ENCODE measurements around the gene KRTAP5-6.
"Not testable (repeated sequence)": the region's sequence is repeated elsewhere in the genome, so short reads cannot be mapped to it uniquely, and the experiment has no call there.

KRTAP5-6 gene

GRCh38 chr11:1661454-1662269 lies 35.3 kb upstream of the KRTAP5-6 start:
- DNase-seq = not testable (repeated sequence)

GRCh38 chr11:1662699-1663283 lies 34.2 kb upstream of the KRTAP5-6 start:
- not testable (repeated sequence) for DNase-seq

- DNase-seq = no peak
These were observed 31.7 kb upstream of the KRTAP5-6 start for GRCh38 chr11:1665313-1665712.

GRCh38 chr11:1667121-1667850 lies 29.7 kb upstream of the KRTAP5-6 start:
- DNase-seq = no peak

GRCh38 chr11:1667906-1668305 lies 29.1 kb upstream of the KRTAP5-6 start:
- no peak for DNase-seq

- DNase-seq = no peak
These were observed 28.0 kb upstream of the KRTAP5-6 start for GRCh38 chr11:1668911-1669473.

- DNase-seq = no peak
These were observed 27.3 kb upstream of the KRTAP5-6 start for GRCh38 chr11:1669546-1670218.

- not testable (repeated sequence) for DNase-seq
These were observed 26.5 kb upstream of the KRTAP5-6 start for GRCh38 chr11:1670457-1670856.

- DNase-seq = no peak
These were observed 26.1 kb upstream of the KRTAP5-6 start for GRCh38 chr11:1670905-1671371.

GRCh38 chr11:1671658-1672057 lies 25.3 kb upstream of the KRTAP5-6 start:
- DNase-seq = no peak

- no peak for DNase-seq
These were observed 24.2 kb upstream of the KRTAP5-6 start for GRCh38 chr11:1672613-1673350.

- no peak for DNase-seq
These were observed 23.4 kb upstream of the KRTAP5-6 start for GRCh38 chr11:1673446-1674172.

- no peak for DNase-seq
These were observed 22.5 kb upstream of the KRTAP5-6 start for GRCh38 chr11:1674173-1675131.

GRCh38 chr11:1675536-1676228 lies 21.3 kb upstream of the KRTAP5-6 start:
- DNase-seq = no peak

- no peak for DNase-seq
These were observed 20.7 kb upstream of the KRTAP5-6 start for GRCh38 chr11:1676229-1676740.

GRCh38 chr11:1679881-1680280 lies 17.1 kb upstream of the KRTAP5-6 start:
- DNase-seq = no peak

GRCh38 chr11:1682225-1682905 lies 14.6 kb upstream of the KRTAP5-6 start:
- DNase-seq = no peak

GRCh38 chr11:1683216-1683615 lies 13.8 kb upstream of the KRTAP5-6 start:
- not testable (repeated sequence) for DNase-seq
